GM13976 (cell line): Measurements from ENCODE around the gene TUBA1B.

ENCODE experiments used
- DNase-seq: peaks from one replicate; pipeline ENCODE4 v3.0.0; 2012; ENCODE audit warnings: low spot score
- CTCF ChIP-seq: IDR thresholded peaks from 2 replicates; pipeline ENCODE4 v1.5.1; 2012; ENCODE audit warnings: borderline replicate concordance, mild to moderate bottlenecking; ENCODE audit not compliant: insufficient read depth; ENCODE audit errors: extremely low read depth, missing control alignments, control extremely low read depth
- in situ Hi-C: fragments of 300-500 bp; cut with MboI; formaldehyde crosslinking; loops from one replicate; pipeline ENCODE4 v1.12.0; 2022; ENCODE audit warnings: low sequenced_read_pairs, mixed read lengths, inconsistent platforms; ENCODE audit not compliant: unreplicated experiment

TUBA1B gene

GRCh38 chr12:49088150-49088931 lies 42.9 kb downstream of the TUBA1B start:
- in situ Hi-C loops, result no loop called here
- DNase-seq, result peak; percentile 84
- TF ChIP-seq CTCF, result peak; percentile 89

DNA sequence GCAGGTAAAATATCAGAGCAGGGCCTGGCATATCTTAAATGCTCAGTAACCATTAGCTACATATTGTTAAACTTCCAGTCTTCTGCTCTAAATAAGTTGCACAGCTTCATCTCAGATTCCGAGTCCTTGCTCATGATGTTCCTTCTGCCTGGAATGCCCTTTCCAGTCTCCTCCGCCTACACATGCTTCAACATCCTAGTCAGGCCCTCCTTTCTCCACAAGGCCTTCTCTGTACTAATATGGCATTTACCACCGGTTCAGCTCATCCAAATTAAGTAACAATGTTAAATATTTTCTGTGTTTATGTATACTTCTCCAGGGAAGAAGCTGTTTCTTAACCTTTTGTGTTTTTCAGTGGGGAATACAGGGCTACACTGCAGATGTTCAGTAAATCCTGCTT lies 45.1 kb downstream of the TUBA1B start:
- in situ Hi-C loops, result no loop called here
- DNase-seq, result no peak
- no peak for TF ChIP-seq CTCF

DNA sequence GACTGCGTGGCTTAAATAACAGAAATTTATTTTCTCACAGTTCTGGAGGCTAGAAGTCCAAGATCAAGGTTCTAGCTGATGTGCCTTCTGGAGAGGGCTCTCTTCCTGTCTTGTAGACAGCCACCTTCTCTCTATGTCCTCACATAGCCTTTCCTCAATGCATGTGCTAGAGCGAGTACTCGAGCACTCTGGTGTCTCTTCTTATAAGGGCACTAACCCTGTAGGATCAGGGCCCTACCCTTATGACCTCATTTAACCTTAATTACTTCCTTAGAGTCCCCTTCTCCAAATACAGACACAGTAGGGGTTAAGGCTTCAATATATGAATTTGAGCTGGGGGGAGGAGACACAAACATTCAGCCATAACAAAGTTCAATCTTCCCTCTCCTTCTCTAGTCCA lies 46.8 kb downstream of the TUBA1B start:
- TF ChIP-seq CTCF, result no peak
- in situ Hi-C loops, result no loop called here
- no peak for DNase-seq

- TF ChIP-seq CTCF, result no peak
- in situ Hi-C loops, result no loop called here
- no peak for DNase-seq
These were observed 51.4 kb downstream of the TUBA1B start for GRCh38 chr12:49079793-49080192.
